ENCODE measurements around the gene SNRNP48.

Gene SNRNP48

DNA sequence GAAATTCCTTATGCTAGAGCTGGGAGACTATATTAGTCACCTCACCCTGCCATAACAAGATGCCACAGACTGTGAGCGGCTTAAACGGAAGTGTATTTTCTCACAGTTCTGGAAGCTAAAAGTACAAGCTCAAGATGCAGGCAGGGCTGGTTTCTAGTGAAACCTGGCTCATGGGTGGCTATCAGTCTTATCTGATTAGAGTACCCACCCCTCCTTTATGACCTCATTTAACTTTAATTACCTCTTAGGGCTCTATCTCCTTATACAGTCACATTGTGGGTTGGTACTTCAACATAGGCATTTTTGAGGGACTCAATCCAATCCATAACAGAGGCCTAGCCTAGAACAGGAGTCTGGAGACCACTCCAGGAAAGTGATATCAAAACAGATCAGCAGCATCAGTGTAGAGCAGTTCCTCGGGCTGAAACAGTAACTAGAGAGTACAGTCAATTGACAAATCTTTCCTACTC is 2.3 kb upstream of the SNRNP48 start:
- intact Hi-C loops (cut with DNase I): no loop called here
- DNase-seq: no peak

DNA sequence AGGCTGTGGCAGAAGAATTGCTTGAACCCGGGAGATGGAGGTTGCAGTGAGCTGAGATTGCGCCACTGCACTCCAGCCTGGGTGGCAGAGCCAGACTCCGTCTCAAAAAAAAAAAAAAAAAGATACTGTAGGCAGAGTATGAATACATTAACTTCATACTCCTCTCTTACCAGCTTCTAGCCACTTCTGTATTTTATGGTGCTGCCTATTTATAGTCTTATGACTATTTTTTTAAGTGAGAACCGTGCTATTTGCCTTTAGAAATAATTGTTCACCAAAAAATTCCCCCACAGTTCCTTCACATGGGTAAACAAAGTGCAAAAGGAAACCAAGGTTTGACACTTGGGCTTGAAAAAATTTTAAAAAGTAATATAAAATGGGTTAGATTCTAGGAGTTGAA is 1.5 kb upstream of the SNRNP48 start:
- intact Hi-C loops (cut with DNase I): no loop called here
- DNase-seq: no peak

DNA sequence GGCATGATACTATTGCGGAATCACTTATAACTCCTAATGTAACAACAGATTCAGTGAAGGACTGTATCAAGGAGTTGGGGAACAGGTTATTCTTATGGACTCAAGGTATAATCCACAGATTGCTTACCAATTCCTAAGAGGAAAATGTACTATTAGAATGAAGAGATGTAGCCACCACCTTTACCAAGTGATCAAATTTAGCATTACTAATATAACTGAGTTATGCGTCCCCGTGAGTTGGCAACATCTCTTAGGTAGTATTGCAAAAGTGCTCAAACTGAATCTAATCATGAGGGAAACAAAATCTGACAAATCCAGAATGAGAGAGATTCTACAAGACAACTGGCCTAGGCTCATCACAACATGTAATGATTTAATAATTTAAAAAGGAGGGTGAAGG is 777 bp upstream of the SNRNP48 start:
- no peak for DNase-seq
- intact Hi-C loops (cut with DNase I): no loop called here

DNA sequence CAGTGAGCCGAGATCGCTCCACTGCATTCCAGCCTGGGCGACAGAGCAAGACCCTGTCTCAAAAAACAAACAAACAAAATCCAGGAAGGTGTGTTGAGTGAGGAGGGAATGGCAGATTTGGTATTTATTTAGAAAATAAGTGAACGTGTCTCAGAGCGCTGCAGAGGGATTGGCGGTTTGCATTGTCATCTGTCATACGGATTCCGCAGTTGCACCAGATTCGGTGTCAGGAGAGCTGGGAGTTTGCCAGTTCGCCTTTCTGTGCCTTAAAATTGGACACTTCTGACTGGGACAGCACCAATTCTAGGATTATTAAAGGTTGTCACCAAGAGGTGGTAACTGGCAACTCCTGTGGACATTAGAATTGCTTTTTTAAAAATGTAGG is 912 bp downstream of the SNRNP48 start:
- intact Hi-C loops (cut with DNase I): loop anchor here (5.0 kb wide), 1 partner anchor 204 kb away; the partner anchor contains the start of genes CAGE1 and RIOK1
- DNase-seq: peak in 26 of 42 donors; percentile 8 to 56 (median 28)

DNA sequence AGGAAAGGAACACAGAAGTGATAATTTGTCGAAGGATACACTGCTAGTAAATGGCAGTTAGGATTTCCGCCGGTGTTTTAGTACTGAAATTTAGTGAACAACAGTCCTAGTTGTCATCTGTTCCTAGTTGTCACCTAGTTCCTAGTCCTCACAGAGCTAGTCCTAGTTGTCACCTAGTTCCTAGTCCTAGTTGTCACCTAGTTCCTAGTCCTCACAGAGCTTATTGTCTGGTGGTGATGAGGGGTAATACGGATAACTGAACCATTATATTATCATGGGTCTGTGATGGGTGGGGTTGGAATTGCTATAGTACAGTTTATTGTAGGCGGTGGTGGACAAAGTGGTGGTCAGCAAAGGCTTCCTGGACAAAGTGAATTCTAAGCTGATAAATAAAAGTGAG is 1.8 kb downstream of the SNRNP48 start:
- DNase-seq: no peak
- intact Hi-C loops (cut with DNase I): loop anchor here (5.0 kb wide), 1 partner anchor 204 kb away; the partner anchor contains the start of genes CAGE1 and RIOK1

DNA sequence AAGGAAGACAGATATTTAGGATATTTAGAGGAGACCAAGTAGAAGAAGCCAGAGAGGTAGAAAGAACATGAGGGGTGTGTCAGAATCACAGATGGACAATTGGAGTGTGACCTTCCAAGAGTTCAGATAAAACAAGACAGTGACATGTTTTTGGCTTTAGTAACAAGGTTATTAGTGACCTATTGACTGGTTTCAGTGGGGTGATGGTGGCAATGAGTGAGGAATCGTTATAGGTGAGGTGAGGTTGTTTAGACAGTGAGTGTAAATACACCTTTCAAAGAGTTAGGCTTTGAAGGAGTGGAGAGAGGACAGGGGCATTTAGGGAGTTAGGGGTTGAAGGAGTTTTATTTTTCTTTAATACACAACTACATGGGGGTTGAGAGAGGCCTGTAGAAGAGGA is 3.2 kb downstream of the SNRNP48 start:
- intact Hi-C loops (cut with DNase I): loop anchor here (5.0 kb wide), 1 partner anchor 206 kb away; the partner anchor contains the start of genes CAGE1 and RIOK1

DNA sequence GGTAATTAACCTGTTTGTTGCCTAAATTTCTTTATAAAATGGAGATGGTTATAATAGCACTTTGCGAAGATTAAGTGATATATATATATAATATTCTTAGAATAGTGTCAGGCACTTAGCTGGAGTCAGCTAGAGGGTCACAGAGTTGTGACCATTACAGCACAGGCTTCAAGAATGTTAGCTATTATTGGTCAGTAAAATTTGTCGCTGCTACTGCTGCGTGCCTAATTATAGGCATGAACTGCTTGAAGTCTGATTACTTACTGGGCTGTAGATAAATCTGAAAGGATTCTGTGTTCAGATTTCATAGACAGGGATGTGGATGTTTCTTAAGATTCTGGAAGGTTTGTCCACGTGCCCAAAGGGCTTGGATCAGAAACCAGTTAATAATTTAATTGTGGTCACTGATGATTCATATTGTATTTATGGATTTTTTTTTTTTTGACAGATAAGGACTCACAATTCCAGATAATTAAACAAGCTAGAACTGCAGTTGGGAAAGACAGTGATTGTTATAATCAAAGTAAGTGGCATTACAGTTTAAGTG is 4.7 kb downstream of the SNRNP48 start:
- intact Hi-C loops (cut with DNase I): loop anchor here (5.0 kb wide), 1 partner anchor 207 kb away; the partner anchor contains the start of genes CAGE1 and RIOK1
- DNase-seq: no peak

More for the DNA sequence above, 3.2 kb downstream of the SNRNP48 start:
- no peak for DNase-seq

DNA sequence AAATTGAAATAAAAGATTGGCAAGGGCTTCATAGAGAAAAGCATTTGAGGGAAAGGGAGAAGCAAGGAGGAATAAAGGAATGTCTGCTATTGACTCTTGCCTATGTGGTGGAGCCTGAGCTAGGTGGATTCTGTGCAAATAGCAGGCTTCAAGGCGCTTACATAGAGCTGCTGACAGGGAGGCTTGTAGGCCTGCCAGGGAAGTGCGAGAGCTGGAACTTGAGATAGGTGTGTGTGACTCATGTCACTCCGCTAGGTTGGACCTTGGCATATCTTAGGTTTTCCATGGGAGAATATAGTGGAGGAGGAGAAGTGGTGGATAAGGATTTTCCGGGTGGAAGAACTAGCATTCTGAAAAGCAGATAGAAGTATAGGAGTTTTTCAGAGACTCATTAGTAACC is 14.0 kb downstream of the SNRNP48 start:
- DNase-seq: no peak
- intact Hi-C loops (cut with DNase I): no loop called here

DNA sequence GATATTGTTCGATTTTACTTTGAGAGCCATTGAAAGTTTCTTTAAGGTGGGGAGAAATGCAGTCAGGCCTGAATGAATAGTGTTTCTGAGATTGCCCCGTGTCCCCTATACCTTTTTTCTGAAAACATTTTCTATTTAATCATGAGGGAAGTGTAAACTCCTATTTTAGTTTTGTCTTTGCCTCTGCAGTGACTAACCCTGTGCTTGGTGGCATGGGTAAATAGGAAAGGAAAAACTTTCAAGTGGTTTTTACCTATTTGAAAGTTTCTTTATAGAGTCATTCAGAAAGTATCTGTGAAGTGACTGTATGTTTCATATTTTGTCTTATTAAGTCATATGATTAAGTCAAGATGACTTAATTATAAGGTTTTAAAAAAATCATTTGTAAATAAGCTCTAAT is 14.5 kb downstream of the SNRNP48 start:
- no peak for DNase-seq
- intact Hi-C loops (cut with DNase I): no loop called here

DNA sequence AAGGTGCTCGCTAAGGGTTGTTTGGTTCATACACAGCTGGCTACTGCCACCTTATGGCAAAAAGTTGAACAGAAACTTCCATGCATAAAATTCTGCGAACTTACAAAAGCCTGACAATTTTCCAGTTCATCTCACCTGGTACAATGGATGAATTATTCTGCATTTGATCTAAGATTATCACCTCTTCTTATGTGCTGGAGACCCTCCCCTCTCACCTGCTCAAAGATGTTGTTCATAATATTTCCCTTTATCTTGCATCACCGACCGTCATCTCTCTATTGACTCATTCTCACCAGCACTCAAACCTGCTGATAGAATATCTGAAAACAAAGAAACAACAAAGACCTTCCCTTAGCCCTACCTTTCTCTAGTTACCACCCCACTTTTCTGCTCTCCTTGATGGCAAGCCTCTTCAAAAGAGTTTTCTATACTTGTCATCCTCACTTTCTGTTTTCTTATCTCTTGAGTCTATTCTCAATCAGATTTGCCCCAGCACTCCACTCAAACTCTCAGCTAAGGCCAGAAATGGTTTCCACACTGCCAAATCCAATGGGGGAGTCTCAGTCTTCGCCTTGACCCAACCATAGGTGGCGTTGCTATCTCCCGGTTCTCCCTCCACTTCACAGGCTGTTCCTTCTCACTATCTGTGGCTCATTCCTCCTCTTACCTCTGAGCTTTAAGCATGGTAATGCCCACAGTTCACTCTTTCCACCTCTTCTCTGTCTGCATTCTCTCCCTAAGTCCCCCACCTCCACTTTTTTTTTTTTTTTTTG is 25.8 kb downstream of the SNRNP48 start:
- DNase-seq: peak in 20 of 42 donors; percentile 7 to 72 (median 46)
- intact Hi-C loops (cut with DNase I): loop anchor here (10.0 kb wide), 2 partner anchors 341 to 941 kb away; no protein-coding TSS in a partner anchor

DNA sequence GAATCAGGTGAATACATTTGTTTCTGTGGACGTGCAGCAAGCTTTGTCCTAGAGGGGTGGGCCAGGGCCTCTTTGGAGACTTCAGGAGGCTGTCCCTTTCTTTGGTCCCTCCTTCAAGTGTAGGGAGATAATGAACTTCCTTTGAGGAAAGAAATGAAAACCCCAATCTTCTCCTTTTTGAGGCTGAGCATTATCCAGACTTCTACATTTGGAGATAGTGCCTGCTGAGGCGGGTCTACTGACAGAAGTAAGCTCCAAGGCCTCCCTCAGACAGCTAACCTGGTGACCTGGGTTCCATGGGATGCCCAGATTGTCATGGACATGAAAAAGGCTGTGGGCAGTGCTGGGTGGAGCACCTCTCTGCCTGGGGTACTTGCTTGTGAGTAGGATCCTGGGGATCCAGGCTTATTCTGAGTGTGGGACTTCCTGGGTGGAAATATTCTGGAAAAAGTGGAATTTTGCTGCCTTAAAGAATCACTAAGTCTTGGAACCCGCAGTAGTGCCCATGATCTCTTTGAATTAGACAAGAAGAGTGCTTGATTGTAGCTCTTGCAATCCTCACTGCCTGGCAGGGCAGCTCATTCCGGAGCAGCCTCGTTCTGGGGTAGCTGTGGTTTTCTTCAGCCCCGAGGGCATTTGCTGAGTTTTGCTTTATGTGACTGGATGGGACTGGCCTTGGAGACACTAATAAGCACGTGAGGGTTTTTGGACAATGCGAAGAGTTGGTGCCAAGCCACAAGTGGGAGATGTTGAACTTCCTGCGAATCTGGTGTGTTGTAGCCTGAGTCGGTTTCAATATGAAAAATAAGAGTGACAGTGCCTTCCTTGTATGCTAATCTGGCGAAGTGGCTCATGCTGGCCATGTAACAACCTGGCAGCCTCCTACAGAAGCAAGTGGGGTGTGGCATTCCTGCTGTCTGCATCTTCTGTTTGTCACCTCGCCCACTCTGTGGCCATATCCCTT is 28.1 kb downstream of the SNRNP48 start:
- peak in 6 of 42 donors; percentile 3 to 39 (median 9) for DNase-seq
- intact Hi-C loops (cut with DNase I): loop anchor here (10.0 kb wide), 2 partner anchors 343 to 943 kb away; no protein-coding TSS in a partner anchor

DNA sequence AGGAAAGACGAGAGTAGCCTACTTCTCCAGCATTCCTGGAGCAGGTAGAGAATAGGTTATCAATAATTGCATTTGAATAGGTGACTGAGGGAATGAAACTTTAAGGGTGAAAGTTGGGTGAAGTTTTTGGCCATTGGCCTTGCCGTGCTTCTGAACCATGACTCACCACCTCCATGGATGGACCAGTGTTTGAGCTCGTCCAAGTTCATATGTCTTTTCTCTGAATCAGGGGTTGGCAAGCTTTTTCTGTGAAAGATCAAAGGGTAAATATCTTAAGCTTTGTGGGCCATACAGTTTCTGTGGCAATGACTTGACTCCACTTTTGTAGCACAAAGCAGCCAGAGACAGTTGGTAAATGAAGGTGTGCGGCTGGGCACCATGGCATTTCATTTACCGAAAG is 31.8 kb downstream of the SNRNP48 start:
- no peak for DNase-seq
- intact Hi-C loops (cut with DNase I): no loop called here

DNA sequence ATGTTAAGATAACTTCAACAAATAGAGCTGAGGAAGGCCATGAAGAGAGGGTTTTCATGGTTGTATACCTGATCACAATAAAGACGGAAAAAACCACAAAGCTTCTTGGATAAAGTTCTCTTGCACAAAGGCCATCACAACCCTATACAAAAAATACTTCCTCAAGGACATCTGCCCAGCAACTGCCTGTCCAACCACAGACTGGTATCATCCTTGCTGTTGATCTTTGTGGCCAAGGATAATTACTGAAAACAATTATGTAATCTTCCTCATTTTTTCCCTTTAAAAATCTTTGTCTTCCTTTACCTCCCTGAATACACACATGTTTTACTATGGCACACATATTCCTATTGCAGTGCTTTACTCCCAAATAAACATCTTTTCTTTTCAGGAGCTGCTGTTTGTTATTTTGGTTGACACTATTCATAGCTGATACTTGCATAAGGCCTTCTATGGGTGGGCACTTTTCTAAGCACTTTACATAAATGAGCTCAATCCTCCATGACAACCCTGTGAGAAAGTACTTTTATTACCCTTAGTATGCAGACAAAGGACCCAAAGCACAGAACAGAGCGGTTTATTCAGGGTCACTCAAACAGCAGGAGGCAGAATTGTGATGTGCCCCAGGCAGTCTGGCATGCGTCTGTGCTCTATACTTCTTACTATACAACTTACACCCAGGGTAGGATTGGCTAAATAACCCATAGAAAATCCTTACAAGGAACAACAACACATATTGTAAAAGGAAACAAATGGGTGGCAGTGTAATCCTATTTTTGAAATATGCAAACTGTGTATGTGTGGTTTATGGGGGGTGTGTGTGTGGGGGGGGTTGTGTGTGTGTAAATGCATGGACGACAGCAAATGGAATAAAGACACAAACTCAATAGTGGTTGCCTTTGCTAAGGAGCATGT is 35.1 kb downstream of the SNRNP48 start:
- intact Hi-C loops (cut with DNase I): no loop called here

DNA sequence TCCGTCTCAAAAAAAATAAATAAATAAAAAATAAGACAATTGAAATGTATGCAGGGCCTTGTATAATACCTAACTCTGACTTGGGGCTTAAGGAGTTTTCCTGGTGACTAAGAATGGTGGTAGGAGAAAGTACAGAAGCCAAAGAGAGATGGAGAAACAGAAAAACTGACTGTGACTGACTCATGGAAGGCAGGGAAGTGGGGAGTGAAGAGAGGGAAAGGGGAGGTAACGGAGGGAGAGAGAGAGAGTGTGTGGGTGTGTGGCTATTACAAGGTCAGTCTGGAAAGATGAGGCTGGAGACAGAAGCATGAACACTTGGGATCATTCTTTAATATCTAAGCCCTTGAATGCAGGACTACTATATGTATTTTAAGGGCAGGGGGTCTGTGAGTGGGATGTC is 38.5 kb downstream of the SNRNP48 start:
- no peak for DNase-seq
- intact Hi-C loops (cut with DNase I): no loop called here

More for the DNA sequence above, 35.1 kb downstream of the SNRNP48 start:
- DNase-seq: no peak

DNA sequence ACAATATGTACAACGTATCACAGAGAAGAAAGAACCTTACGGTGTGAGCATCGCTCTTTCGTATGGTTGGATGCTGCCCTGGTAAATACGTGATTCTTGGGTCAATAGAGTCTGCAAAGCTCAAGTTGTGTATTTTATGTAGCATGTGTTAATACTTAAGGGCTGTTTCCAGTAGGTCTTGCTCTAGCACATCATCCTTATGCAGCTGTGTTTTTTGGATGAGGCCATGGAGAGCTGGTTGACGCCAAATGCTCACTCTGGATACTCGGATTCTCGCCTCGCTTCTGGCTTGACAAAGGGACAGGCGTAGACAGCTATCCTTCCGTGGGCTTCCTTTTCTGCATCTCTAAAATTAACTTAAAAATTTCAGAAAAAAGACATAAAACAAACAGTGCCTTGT is 38.9 kb downstream of the SNRNP48 start:
- DNase-seq: no peak
- intact Hi-C loops (cut with DNase I): no loop called here

DNA sequence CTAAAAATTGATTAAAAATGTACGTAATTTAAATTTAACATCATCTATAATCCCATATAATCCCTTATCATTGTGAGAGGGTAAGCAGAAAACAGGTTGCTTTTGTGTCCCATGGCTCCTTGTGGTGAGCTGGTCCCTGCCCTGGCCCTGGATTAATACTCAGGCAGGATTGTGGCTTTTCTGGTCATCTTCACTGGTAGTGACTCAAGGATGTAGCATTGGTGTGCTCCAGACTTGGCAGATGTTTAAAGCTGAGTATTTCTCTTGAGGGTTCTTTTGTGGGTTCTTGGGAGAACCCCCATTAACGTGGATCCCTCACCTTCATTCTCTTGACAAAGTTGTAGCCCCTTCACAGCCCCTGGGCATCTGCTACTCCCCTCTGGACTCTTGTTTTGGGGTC is 39.3 kb downstream of the SNRNP48 start:
- intact Hi-C loops (cut with DNase I): no loop called here
- DNase-seq: no peak

DNA sequence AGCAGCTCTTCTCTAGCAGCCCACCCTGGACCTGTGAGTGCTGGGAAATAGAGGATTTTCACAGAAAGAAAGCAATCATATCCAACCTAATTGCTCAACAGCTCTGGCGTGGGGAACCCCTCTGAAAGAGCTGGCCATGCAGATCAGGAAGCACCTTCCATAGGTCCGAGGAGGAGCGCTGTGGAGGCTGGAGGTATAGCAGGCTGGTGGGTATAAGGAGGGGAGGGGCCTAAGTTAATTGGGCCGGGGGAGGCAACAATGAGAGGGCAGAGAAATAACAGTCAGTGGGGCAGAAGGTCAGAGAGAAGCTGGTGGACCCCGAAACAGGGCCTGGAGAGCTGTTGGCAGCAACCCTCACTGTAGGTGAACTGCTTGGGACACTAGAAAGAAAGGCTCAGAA is 40.8 kb downstream of the SNRNP48 start:
- no peak for DNase-seq

DNA sequence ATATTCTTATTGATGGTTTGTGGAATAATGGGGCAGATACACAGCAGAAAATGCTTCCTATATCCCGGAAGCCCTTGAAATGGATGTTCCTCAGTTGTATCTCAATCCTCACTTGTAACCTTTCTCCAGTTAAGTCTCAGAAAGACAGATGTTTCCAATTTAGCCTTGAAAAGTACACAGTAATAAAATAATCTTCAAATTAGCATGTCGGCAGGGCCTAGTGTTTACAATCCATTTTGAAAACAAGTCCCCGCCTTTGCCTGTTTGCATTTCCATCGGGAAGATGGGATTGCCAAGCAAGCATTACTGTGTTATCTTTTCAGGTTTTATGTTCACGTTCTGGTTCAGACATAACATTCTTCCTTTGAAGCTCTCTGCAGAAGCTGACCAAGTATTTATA is 41.5 kb downstream of the SNRNP48 start:
- no peak for DNase-seq
- intact Hi-C loops (cut with DNase I): no loop called here

More for the DNA sequence above, 40.8 kb downstream of the SNRNP48 start:
- intact Hi-C loops (cut with DNase I): no loop called here
